Central memory CD8-positive, alpha-beta T cell (primary cell): ENCODE results near the gene ZNF300.
"Not testable (repeated sequence)": the region's sequence is repeated elsewhere in the genome, so short reads cannot be mapped to it uniquely, and the experiment has no call there.

Experiments used
- ATAC-seq: fragments of 150-1000 bp; cut with Tn5 transposase; replicated peaks from 2 replicates; pipeline ENCODE4 v1.10.0; 2022; ENCODE audit warnings: mild to moderate bottlenecking, moderate FRiP score, moderate number of reproducible peaks; ENCODE audit not compliant: poor library complexity, severe bottlenecking; ENCODE audit errors: extremely low read depth
- DNase-seq, 2 donors: peaks; one replicate each; pipeline ENCODE4 v3.0.0; 2021; ENCODE audit warnings: low spot score in 2 of 2
- H3K27ac Mint-ChIP-seq: one replicate; pipeline ENCODE4 v1.8.0; 2022; ENCODE audit warnings: low read depth, mild to moderate bottlenecking, moderate library complexity, mixed read lengths
- H3K27me3 Mint-ChIP-seq: one replicate; pipeline ENCODE4 v1.8.0; 2022; ENCODE audit warnings: mixed read lengths
- H3K36me3 Mint-ChIP-seq: one replicate; pipeline ENCODE4 v1.8.0; 2022; ENCODE audit warnings: mild to moderate bottlenecking, moderate library complexity, mixed read lengths; ENCODE audit not compliant: insufficient read depth
- H3K4me1 Mint-ChIP-seq: one replicate; pipeline ENCODE4 v1.8.0; 2022; ENCODE audit warnings: mixed read lengths
- H3K4me3 Mint-ChIP-seq: one replicate; pipeline ENCODE4 v1.8.0; 2022; ENCODE audit warnings: mild to moderate bottlenecking, moderate library complexity, mixed read lengths
- H3K9me3 Mint-ChIP-seq: one replicate; pipeline ENCODE4 v1.8.0; 2022; ENCODE audit warnings: mixed read lengths

Gene ZNF300

DNA sequence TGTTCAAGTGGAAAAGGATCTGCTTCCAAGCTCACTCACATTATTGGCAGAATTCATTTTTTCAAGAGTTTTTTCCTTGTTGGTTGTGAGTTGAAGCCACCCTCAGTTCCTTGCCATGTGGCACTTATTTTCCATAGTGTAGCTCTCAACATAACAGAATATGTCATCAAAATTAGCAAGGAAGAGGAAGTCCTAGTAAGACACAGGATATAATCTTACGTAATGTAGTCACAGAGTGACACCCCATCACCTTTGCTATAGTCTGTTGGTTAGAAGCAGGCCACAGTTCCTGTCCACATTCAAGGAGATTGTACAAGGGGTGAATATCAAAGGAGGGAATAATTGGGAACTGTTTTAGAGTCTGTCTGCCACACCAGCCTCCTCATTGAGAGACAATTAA is 42.7 kb downstream of the ZNF300 start:
- H3K27me3 Mint-ChIP-seq: no peaks in the 10 kb centered on the region
- DNase-seq (no peak), ATAC-seq (no peak)
- H3K4me3 Mint-ChIP-seq: no peak overlapping the region
- no peaks in the 10 kb centered on the region for H3K9me3 Mint-ChIP-seq
- no peak overlapping the region for H3K27ac Mint-ChIP-seq
- no peaks in the 10 kb centered on the region for H3K36me3 Mint-ChIP-seq
- no peaks in the 10 kb centered on the region for H3K4me1 Mint-ChIP-seq

DNA sequence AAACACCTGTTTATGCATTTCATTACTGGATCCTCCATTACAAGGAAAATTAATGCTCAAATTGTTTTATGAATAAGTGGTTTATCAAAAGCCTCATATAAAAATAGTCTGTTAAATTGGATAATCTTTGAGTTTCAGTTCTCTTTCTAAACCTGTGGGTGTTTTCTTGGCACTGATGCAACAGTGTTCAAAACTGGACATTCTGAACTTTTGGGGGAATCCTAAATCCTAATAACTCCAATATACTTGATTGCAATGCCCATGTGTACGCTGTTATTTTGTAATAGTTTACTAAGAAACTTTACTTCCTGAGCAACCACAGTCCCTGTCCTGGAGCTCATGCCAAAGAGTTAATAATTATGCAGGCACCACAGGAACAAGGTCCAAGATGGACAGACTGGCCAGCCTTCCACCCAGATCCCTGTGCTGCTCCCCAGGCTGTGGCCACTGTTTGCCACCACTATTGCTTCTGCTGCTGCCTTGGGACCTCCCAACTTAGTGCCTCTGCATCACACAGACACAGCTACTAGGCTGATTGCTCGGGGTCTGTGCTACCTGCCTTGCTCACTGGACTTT is 44.4 kb downstream of the ZNF300 start:
- ATAC-seq (no peak), DNase-seq (no peak)
- no peaks in the 10 kb centered on the region for H3K4me1 Mint-ChIP-seq

DNA sequence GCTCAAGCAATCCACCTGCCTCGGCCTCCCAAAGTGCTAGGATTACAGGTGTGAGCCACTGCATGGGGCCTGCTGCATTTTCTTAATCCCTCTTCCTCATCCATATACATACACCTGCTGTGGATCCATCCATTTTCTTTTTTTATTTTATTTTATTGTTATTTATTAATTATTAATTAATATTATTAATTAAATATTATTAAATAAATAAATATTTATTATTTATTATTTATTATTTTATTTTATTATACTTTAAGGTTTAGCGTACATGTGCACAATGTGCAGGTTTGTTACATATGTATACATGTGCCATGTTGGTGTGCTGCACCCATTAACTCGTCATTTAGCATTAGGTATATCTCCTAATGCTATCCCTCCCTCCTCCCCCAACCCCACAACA is 48.1 kb downstream of the ZNF300 start:
- not testable (repeated sequence) for H3K4me1 Mint-ChIP-seq, H3K9me3 Mint-ChIP-seq, DNase-seq, H3K27me3 Mint-ChIP-seq, H3K4me3 Mint-ChIP-seq, ATAC-seq, H3K27ac Mint-ChIP-seq, H3K36me3 Mint-ChIP-seq

More for the DNA sequence above, 44.4 kb downstream of the ZNF300 start:
- no peaks in the 10 kb centered on the region for H3K36me3 Mint-ChIP-seq
- H3K4me3 Mint-ChIP-seq: no peak overlapping the region
- H3K9me3 Mint-ChIP-seq: no peaks in the 10 kb centered on the region
- H3K27me3 Mint-ChIP-seq: no peaks in the 10 kb centered on the region
- no peak overlapping the region for H3K27ac Mint-ChIP-seq

DNA sequence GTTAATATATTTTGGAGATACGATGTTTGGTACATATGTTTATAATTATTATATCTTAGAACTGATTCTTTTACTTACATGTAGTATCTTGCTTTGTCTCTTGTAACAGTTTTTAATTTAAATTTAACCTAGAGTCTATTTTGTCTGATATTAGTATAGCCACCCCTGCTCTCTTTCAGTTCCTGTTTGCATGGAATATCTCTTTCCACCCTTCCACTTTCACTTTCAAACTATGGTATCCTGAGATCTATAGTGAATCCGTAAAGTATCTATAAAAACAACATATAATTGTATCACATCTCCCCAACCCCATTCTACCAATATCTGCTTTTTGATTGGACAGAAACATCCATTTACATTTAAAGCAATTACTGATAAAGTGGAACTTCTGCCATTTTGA is 51.2 kb downstream of the ZNF300 start:
- peak overlapping the region; percentile 21 for H3K4me3 Mint-ChIP-seq

DNA sequence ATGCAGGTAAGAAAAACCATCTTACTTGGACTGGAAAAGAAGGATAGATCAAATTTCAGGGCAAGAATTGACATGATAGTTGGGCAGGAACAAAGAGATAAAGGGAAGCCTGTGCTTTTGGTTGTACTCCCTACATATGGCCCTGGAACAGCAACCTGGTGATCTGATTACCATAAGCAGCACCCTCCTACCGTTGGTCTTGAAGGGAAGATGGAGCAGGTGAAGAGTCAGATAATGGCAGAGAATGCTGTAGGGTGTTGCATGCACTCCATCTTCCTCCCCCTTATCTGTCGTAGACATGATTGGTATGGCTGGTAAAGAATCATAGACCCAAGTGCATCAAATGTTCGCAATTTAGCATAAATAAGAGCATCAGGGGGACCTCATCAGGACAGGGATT is 53.7 kb downstream of the ZNF300 start:
- Mint-ChIP-seq H3K36me3 (peaks cover 8% of the 10 kb centered on the region), H3K4me1 (peaks cover 21% of the 10 kb centered on the region), H3K27me3 (no peaks in the 10 kb centered on the region), H3K4me3 (no peak overlapping the region), H3K9me3 (no peaks in the 10 kb centered on the region), H3K27ac (no peak overlapping the region)
- DNase-seq (no peak), ATAC-seq (no peak)

More for the DNA sequence above, 51.2 kb downstream of the ZNF300 start:
- no peaks in the 10 kb centered on the region for H3K36me3 Mint-ChIP-seq
- no peak for ATAC-seq
- H3K27ac Mint-ChIP-seq: no peak overlapping the region
- peaks cover 7% of the 10 kb centered on the region for H3K4me1 Mint-ChIP-seq
- no peak for DNase-seq
- no peaks in the 10 kb centered on the region for H3K9me3 Mint-ChIP-seq
- no peaks in the 10 kb centered on the region for H3K27me3 Mint-ChIP-seq

DNA sequence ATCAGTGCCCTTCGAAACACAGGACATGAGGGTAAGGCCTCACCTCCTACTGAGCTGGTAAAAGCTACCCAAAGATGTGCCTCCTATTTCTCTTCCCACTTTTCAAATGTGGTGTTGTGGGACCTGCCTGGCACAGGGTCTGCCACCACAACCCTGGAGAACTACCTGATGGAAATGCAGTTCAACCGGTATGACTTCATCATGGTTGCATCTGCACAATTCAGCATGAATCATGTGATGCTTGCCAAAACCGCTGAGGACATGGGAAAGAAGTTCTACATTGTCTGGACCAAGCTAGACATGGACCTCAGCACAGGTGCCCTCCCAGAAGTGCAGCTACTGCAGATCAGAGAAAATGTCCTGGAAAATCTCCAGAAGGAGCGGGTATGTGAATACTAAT is 56.5 kb downstream of the ZNF300 start:
- ATAC-seq (no peak), DNase-seq (no peak)
- Mint-ChIP-seq H3K36me3 (peaks cover 8% of the 10 kb centered on the region), H3K4me1 (peaks cover 21% of the 10 kb centered on the region), H3K9me3 (no peaks in the 10 kb centered on the region), H3K4me3 (no peak overlapping the region), H3K27me3 (no peaks in the 10 kb centered on the region), H3K27ac (no peak overlapping the region)

DNA sequence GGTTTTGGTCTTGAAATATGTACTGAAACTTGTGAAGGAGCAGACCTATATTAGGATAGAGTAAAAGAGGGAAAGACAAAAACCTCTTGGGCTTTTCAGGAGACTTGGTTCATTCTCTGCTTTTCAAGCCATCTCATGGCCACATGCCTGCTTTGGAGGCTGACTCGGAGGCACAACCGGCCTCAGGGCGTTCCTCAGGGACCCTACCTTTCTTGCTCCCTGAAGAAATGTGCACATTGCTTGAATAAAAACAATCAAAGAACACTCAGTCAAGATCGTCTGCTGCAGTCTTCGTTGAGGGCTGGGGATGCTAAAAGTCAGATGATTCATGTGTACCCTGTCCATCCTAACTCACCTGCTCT is 57.5 kb downstream of the ZNF300 start:
- peaks cover 21% of the 10 kb centered on the region for H3K4me1 Mint-ChIP-seq
- H3K27me3 Mint-ChIP-seq: no peaks in the 10 kb centered on the region
- no peak for ATAC-seq
- peak overlapping the region; percentile 73 for H3K4me3 Mint-ChIP-seq
- peak overlapping the region; percentile 64 for H3K27ac Mint-ChIP-seq
- peaks cover 8% of the 10 kb centered on the region for H3K36me3 Mint-ChIP-seq
- DNase-seq: no peak
- no peaks in the 10 kb centered on the region for H3K9me3 Mint-ChIP-seq

DNA sequence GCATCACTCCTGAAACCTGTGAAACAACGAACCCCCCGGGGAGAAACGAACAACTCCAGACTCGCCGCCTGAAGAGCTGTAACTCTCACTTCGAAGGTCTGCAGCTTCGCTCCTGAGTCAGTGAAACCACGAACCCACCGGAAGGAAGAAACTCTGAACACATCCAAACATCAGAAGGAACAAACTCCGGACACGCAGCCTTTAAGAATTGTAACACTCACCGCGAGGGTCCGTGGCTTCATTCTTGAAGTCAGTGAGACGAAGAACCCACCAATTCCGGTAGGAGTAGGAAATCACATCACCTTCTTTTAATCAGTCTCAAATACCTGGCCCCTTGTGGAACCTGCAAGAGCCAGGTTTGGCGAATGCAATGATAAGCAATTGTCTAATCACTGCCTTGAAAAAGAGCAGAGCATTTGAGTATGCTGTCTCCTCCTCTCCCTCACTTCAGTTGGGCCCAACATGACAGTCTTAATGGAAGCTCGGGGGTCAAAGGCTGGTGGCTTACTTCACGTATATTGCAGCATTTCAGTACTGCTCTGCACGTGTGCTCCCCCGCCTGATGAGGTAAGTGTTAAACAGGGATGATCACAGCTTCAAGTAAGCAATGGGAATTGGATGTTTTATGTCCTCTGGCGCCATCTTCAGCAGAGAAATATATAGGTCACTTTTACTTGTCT is 58.0 kb downstream of the ZNF300 start:
- peak overlapping the region; percentile 73 for H3K4me3 Mint-ChIP-seq
- H3K36me3 Mint-ChIP-seq: peaks cover 8% of the 10 kb centered on the region
- ATAC-seq (peak; percentile 92), DNase-seq (peak; percentile 26 to 60)
- H3K27ac Mint-ChIP-seq: peak overlapping the region; percentile 64
- H3K27me3 Mint-ChIP-seq: peaks cover 5% of the 10 kb centered on the region
- peaks cover 21% of the 10 kb centered on the region for H3K4me1 Mint-ChIP-seq
- no peaks in the 10 kb centered on the region for H3K9me3 Mint-ChIP-seq

DNA sequence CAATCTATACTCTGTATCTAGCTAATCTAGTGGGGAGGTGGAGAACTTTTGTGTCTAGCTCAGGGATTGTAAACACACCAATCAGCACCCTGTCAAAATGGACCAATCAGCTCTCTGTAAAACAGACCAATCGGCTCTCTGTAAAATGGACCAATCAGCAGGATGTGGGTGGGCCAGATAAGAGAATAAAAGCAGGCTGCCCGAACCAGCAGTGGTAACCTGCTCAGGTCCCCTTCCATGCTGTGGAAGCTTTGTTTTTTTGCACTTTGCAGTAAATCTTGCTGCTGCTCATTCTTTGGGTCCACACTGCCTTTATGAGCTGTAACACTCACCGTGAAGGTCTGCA is 58.5 kb downstream of the ZNF300 start, which contains the start of gene IRGM:
IRGM (plus strand) TSS at position 214 of the 346 bp plus-strand sequence. CDS start 1,603 bp downstream, outside the sequence.
- Mint-ChIP-seq H3K4me3 (peak within 1 kb of the TSS; percentile 73), H3K27ac (peak within 1 kb of the TSS; percentile 64), H3K4me1 (peaks cover 21% of the 10 kb centered on the region)
- peak in 1 of 2 donors; percentile 40 for DNase-seq
- not testable (repeated sequence) for H3K27me3 Mint-ChIP-seq, H3K36me3 Mint-ChIP-seq, H3K9me3 Mint-ChIP-seq
- ATAC-seq: peak; percentile 45

DNA sequence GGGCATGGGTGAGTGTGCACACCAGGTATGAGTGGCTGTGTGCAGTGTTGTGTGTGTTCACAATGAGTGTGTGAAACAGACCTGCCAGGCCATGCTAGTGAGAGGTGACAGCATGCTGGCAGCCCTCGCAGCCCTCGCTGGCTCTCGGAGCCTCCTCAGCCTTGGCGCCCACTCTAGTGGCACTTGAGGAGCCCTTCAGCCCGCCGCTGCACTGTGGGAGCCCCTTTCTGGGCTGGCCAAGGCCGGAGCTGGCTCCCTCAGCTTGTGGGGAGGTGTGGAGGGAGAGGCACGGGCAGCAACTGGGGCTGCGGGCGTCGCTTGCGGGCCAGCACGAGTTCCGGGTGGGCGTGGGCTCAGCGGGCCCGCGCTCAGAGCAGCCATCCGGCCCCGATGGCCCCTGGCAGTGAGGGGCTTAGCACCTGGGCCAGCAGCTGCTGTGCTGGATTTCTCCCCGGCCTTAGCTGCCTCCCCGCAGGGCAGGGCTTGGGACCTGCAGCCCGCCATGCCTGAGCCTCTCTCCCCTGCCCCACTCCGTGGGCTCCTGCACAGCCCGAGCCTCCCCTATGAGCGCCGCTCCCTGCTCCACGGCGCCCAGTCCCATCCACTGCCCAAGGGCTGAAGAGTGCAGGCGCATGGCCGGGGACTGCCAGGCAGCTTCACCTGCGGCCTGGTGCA is 59.5 kb downstream of the ZNF300 start:
- Mint-ChIP-seq H3K4me1 (peaks cover 21% of the 10 kb centered on the region), H3K27me3 (peaks cover 19% of the 10 kb centered on the region)
- H3K9me3 Mint-ChIP-seq, DNase-seq, H3K27ac Mint-ChIP-seq, H3K36me3 Mint-ChIP-seq, ATAC-seq, H3K4me3 Mint-ChIP-seq: not testable (repeated sequence)
